GM21423 (cell line): ENCODE data around the gene MYH15.

Experiments used
- ATAC-seq: cut with Tn5 transposase; IDR thresholded peaks from one replicate; pipeline ENCODE4 v1.9.1; 2021; ENCODE audit warnings: mild to moderate bottlenecking, moderate library complexity; ENCODE audit not compliant: unreplicated experiment

Gene MYH15

GRCh38 chr3:108342837-108343486 lies 167.4 kb downstream of the MYH15 start:
- ATAC-seq: peak; percentile 53

- ATAC-seq: no peak
These were observed 168.5 kb downstream of the MYH15 start for GRCh38 chr3:108341911-108342310.

- peak; percentile 73 for ATAC-seq
These were observed 171.4 kb downstream of the MYH15 start for GRCh38 chr3:108338901-108339545.

GRCh38 chr3:108334701-108335100 lies 175.7 kb downstream of the MYH15 start:
- ATAC-seq: no peak

- ATAC-seq: no peak
These were observed 176.4 kb downstream of the MYH15 start for GRCh38 chr3:108333961-108334360.

GRCh38 chr3:108331792-108332191 lies 178.6 kb downstream of the MYH15 start:
- ATAC-seq: no peak
